AG04449 (cell line): ENCODE data around the gene HTD2.
"Not testable (repeated sequence)": the region's sequence is repeated elsewhere in the genome, so short reads cannot be mapped to it uniquely, and the experiment has no call there.

ENCODE experiments used
- CTCF ChIA-PET: fragments of 350-600 bp; formaldehyde crosslinking; extraction: SDS; loops from one replicate; lab custom pipeline; 2021; ENCODE audit warnings: antibody characterized with exemption; lab: Yijun Ruan, JAX
- POLR2A ChIA-PET: fragments of 400-600, 350-600 bp; formaldehyde crosslinking; extraction: SDS; loops from one replicate; lab custom pipeline; 2020; ENCODE audit warnings: antibody characterized with exemption, inconsistent platforms; lab: Yijun Ruan, JAX
- DNase-seq: peaks from one replicate; pipeline ENCODE4 v3.0.0-alpha.2; 2010; ENCODE audit warnings: low read depth, low spot score
- H3K4me3 ChIP-seq: 2 replicates; pipeline ENCODE4 v1.5.1; 2011; ENCODE audit warnings: low read depth, mild to moderate bottlenecking, control low read depth, low read length
- TF ChIP-seq, protein P1 (sequence below): IDR thresholded peaks from one replicate; pipeline ENCODE4 v1.5.1; 2011; ENCODE audit warnings: mild to moderate bottlenecking, moderate library complexity, low read length, control low read depth, inconsistent platforms; ENCODE audit not compliant: insufficient read depth; ENCODE audit errors: missing control alignments

Gene HTD2

GRCh38 chr3:58266577-58266976, 39.7 kb upstream of the HTD2 start:
- POLR2A ChIA-PET: no interaction called here
- TF ChIP-seq, protein P1, sequence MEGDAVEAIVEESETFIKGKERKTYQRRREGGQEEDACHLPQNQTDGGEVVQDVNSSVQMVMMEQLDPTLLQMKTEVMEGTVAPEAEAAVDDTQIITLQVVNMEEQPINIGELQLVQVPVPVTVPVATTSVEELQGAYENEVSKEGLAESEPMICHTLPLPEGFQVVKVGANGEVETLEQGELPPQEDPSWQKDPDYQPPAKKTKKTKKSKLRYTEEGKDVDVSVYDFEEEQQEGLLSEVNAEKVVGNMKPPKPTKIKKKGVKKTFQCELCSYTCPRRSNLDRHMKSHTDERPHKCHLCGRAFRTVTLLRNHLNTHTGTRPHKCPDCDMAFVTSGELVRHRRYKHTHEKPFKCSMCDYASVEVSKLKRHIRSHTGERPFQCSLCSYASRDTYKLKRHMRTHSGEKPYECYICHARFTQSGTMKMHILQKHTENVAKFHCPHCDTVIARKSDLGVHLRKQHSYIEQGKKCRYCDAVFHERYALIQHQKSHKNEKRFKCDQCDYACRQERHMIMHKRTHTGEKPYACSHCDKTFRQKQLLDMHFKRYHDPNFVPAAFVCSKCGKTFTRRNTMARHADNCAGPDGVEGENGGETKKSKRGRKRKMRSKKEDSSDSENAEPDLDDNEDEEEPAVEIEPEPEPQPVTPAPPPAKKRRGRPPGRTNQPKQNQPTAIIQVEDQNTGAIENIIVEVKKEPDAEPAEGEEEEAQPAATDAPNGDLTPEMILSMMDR: no peak
- CTCF ChIA-PET: no interaction called here
- no peak for DNase-seq
- no peak overlapping the region for H3K4me3 ChIP-seq

- CTCF ChIA-PET: not testable (repeated sequence)
Measured at GRCh38 chr3:58267543-58267942, 38.8 kb upstream of the HTD2 start.

DNA sequence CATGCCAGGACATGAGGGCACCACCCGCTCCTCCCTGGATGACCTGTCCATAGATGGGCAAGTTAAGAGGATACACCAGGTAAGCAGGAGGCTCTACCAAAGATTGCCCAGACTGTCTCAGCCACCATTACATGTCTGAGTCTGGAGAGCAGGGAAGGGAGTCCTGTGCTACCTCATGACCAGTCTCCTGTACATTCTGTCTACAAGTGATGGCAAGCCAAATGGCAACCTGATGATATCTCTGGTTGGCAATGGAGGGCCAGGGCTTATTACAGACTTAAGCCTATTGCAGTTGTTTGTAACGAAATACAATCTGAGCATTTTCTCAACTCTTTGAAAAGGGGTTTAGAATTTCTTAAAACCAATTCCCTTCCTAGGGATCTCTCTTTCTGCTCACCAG, 37.0 kb upstream of the HTD2 start:
- no peak overlapping the region for H3K4me3 ChIP-seq
- ChIA-PET POLR2A (no interaction called here), CTCF (interaction anchor here (4.9 kb wide), 1 partner anchor 37 kb away, joined by 25 read pairs; the partner anchor contains the start of genes HTD2 and RPP14)
- DNase-seq: no peak
- TF ChIP-seq, protein P1: no peak

More at GRCh38 chr3:58267543-58267942, 38.8 kb upstream of the HTD2 start:
- DNase-seq, POLR2A ChIA-PET, H3K4me3 ChIP-seq: not testable (repeated sequence)

DNA sequence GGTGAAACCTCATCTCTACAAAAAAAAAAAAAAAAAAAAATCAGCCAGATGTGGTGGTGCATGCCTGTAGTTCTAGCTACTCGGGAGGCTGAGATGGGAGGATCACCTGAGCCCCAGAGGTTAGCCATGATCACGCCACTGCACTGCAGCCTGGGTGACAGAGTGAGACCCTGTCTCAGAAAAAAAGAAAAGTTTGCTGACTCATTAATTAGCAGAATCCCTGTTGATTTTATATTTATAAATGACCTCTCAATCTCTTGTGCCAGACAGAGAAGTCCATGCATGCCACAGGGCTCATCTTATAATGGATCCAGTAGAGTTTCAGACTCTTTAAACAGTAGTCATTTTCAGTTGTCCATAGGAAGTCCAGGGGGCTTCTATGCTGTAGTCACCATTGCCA, 35.8 kb upstream of the HTD2 start:
- POLR2A ChIA-PET: interaction anchor here (0.7 kb wide), 1 partner anchor 231 kb away, joined by 3 read pairs; no protein-coding TSS in a partner anchor
- TF ChIP-seq, protein P1: no peak
- CTCF ChIA-PET: interaction anchor here (2.1 to 4.9 kb wide), 3 partner anchors 30 to 83 kb away, joined by 8 to 25 read pairs (median 18); partner anchors contain the start of genes HTD2 and RPP14
- no peak for DNase-seq
- H3K4me3 ChIP-seq: no peak overlapping the region

DNA sequence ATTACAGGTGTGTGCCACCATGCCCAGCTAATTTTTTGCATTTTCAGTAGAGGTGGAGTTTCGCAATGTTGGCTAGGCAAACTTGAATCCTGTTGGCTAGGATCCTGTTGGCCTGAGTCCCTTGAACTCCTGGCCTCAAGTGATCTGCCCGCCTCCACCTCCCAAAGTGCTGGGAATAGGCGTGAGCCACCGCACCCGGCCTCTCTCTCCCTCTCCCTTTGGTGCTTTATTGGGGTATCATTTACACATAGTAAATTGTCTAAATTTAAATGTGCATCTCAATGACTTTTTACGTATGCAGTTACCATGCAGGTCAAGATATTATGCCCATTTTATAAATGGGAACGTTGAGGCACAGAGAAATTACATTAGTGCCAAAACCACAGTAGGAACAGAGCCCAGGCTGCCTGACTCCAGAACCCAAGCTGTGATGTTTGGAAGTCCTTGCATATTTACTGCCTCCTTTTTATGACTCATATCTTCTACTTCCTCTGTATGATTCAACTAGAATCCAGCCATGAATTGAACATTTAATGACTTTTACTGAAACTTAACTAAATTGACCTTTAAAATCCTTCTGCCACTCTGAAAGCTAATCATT, 34.3 kb upstream of the HTD2 start:
- CTCF ChIA-PET: interaction anchor here (1.4 to 4.9 kb wide), 7 partner anchors 26 to 94 kb away, joined by 3 to 25 read pairs (median 8); partner anchors contain the start of genes HTD2 and RPP14
- DNase-seq: peak; percentile 71
- no peak overlapping the region for H3K4me3 ChIP-seq

GRCh38 chr3:58272891-58273290, 33.4 kb upstream of the HTD2 start:
- POLR2A ChIA-PET: interaction anchor here (1.2 kb wide), 1 partner anchor 35 kb away, joined by 3 read pairs; the partner anchor contains the start of gene ABHD6
- no peak for DNase-seq
- CTCF ChIA-PET: interaction anchor here (0.9 to 4.9 kb wide), 9 partner anchors 25 to 106 kb away, joined by 3 to 25 read pairs (median 4); partner anchors contain the start of genes HTD2 and RPP14
- H3K4me3 ChIP-seq: no peak overlapping the region
- TF ChIP-seq, protein P1: no peak

More for the DNA sequence above, 34.3 kb upstream of the HTD2 start:
- TF ChIP-seq, protein P1: no peak
- POLR2A ChIA-PET: interaction anchor here (1.0 to 1.2 kb wide), 2 partner anchors 12 to 34 kb away, joined by 3 to 5 read pairs; partner anchors contain the start of gene ABHD6

GRCh38 chr3:58273362-58273761, 33.0 kb upstream of the HTD2 start:
- not testable (repeated sequence) for DNase-seq, H3K4me3 ChIP-seq
- ChIA-PET CTCF (interaction anchor here (0.9 to 4.9 kb wide), 9 partner anchors 25 to 106 kb away, joined by 3 to 25 read pairs (median 4); partner anchors contain the start of genes HTD2 and RPP14), POLR2A (interaction anchor here (1.2 kb wide), 1 partner anchor 36 kb away, joined by 3 read pairs; the partner anchor contains the start of gene ABHD6)
